Common myeloid progenitor, CD34-positive (primary cell): Measurements from ENCODE around the gene MTO1.

Experiments used
- CTCF ChIA-PET: fragments of 350-600 bp; sonication (Branson Sonifier 250); formaldehyde crosslinking; loops from one replicate; lab custom pipeline; 2021; ENCODE audit warnings: antibody characterized with exemption; lab: Charles Lee
- POLR2A ChIA-PET: fragments of 350-600 bp; sonication (Branson Sonifier 250); formaldehyde crosslinking; loops from one replicate; lab custom pipeline; 2021; ENCODE audit warnings: antibody characterized with exemption; lab: Charles Lee
- DNase-seq, 3 donors: peaks; one replicate each; pipeline versions ENCODE4 v3.0.0 to v3.0.0-alpha.2; 2013
- H3K27ac ChIP-seq, 2 experiments: 1 replicate in 1 of 2; 2 replicates in 1 of 2; pipeline ENCODE4 v1.7.0; 2013; ENCODE audit warnings: inconsistent platforms in 2 of 2, low read length in 2 of 2, mild to moderate bottlenecking in 2 of 2, low read depth in 1 of 2, moderate library complexity in 1 of 2; ENCODE audit not compliant: severe bottlenecking in 2 of 2, insufficient read depth in 1 of 2, poor library complexity in 1 of 2
- H3K27me3 ChIP-seq, 5 experiments: replicated peaks in 2 of 5; 1 replicate in 3 of 5; 2 replicates in 2 of 5; pipeline versions ENCODE4 v1.6.1 to v1.7.0; 2013; ENCODE audit warnings: low read length in 4 of 5, mild to moderate bottlenecking in 2 of 5, moderate library complexity in 2 of 5, inconsistent platforms in 1 of 5; ENCODE audit not compliant: insufficient read depth in 5 of 5, control insufficient read depth in 4 of 5
- H3K36me3 ChIP-seq, 4 experiments: 1 replicate in 2 of 4; 2 replicates in 2 of 4; pipeline versions ENCODE4 v1.6.1 to v1.7.0; 2013; ENCODE audit warnings: low read length in 3 of 4, control low read depth in 1 of 4, mild to moderate bottlenecking in 1 of 4; ENCODE audit not compliant: control insufficient read depth in 4 of 4, insufficient read depth in 4 of 4
- H3K4me1 ChIP-seq, 4 experiments: 1 replicate in 3 of 4; 2 replicates in 1 of 4; pipeline versions ENCODE4 v1.6.1 to v1.7.1; 2013; ENCODE audit warnings: low read length in 3 of 4, mild to moderate bottlenecking in 3 of 4, control low read depth in 1 of 4, inconsistent platforms in 1 of 4, moderate library complexity in 1 of 4; ENCODE audit not compliant: control insufficient read depth in 4 of 4, insufficient read depth in 4 of 4; ENCODE audit errors: control extremely low read depth in 1 of 4
- H3K4me3 ChIP-seq, 7 experiments: 1 replicate in 4 of 7; 2 replicates in 3 of 7; pipeline versions ENCODE4 v1.5.1 to v1.7.0; 2013; ENCODE audit warnings: mild to moderate bottlenecking in 7 of 7, low read length in 6 of 7, moderate library complexity in 6 of 7, inconsistent platforms in 2 of 7, low read depth in 2 of 7, control low read depth in 1 of 7; ENCODE audit not compliant: insufficient read depth in 4 of 7, control insufficient read depth in 1 of 7; ENCODE audit errors: extremely low read depth in 1 of 7
- H3K9me3 ChIP-seq, 5 experiments: 1 replicate in 4 of 5; 2 replicates in 1 of 5; pipeline versions ENCODE4 v1.6.1 to v1.7.1; 2013; ENCODE audit warnings: low read length in 4 of 5, mild to moderate bottlenecking in 2 of 5, inconsistent platforms in 1 of 5, low read depth in 1 of 5, moderate library complexity in 1 of 5; ENCODE audit not compliant: control insufficient read depth in 4 of 5, insufficient read depth in 2 of 5; ENCODE audit errors: control extremely low read depth in 1 of 5
- WGBS: methylation state at CpG from one replicate; pipeline ENCODE4 v1.1.5; 2013; ENCODE audit not compliant: insufficient coverage; 5-methylcytosine and 5-hydroxymethylcytosine counted together

Gene MTO1

GRCh38 chr6:73476723-73477122, 15.2 kb downstream of the MTO1 start:
- WGBS = 94% methylated on average over 6 of the region's 10 CpGs
- Histone ChIP-seq H3K27me3 (no peaks in the 10 kb centered on the region), H3K27ac (no peak overlapping the region), H3K4me1 (no peaks in the 10 kb centered on the region), H3K9me3 (no peaks in the 10 kb centered on the region), H3K4me3 (no peak overlapping the region), H3K36me3 (peaks cover 6 to 78% (median 42%) of the 10 kb centered on the region in 4 experiments)
- POLR2A ChIA-PET = interaction anchor here (1.0 kb wide), 1 partner anchor 10 kb away, joined by 4 read pairs; no protein-coding TSS in a partner anchor
- CTCF ChIA-PET = no interaction called here
- no peak for DNase-seq

DNA sequence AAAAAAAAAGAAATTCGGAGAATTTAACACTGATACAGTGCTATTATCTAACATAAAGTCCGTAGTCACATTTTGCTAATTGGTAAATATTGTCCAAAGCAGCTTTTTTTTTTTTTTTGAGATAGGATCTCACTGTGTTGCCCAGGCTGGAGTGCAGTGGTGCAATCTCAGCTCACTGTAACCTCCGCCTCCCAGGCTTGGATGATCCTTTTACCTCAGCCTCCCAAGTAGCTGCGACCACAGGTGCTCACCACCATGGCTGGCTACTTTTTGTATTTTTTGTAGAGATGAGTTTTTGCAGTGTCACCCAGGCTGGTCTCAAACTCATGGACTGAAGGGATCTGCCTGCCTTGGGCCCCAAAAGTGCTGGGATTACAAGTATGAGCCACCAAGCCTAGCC, 15.9 kb downstream of the MTO1 start:
- Histone ChIP-seq H3K27me3 (no peaks in the 10 kb centered on the region), H3K4me3 (no peak overlapping the region), H3K4me1 (no peaks in the 10 kb centered on the region), H3K36me3 (peaks cover 7 to 79% (median 45%) of the 10 kb centered on the region in 4 experiments), H3K27ac (no peak overlapping the region), H3K9me3 (no peaks in the 10 kb centered on the region)
- ChIA-PET CTCF (no interaction called here), POLR2A (no interaction called here)
- DNase-seq = no peak
- WGBS = 100% methylated on average over 2 of the region's 4 CpGs

- POLR2A ChIA-PET = no interaction called here
Observed at GRCh38 chr6:73481969-73482368, 20.4 kb downstream of the MTO1 start.

DNA sequence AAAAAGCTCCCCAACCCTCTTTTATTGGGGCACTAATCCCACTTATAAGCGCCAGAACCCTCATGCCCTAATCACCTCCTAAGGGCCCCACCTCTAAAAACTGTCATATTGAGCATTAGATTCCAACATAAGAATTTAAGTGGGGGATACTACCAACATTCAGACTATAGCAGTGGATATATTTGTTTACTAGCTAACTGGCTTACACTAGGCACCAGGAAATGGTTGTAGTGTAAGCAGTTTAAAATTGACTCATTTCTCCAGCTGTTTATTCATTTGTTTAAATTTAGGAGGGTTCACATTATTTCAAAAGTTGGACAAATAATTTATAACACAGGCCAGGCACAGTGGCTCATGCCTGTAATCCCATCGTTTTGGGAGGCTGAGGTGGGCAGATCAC, 22.9 kb downstream of the MTO1 start:
- CTCF ChIA-PET = interaction anchor here (0.6 to 1.3 kb wide), 3 partner anchors 13 to 104 kb away, joined by 3 read pairs; partner anchors contain the start of gene MTO1
- POLR2A ChIA-PET = no interaction called here
- no CpG with 5 or more reads among the region's 2 CpGs for WGBS

More at GRCh38 chr6:73481969-73482368, 20.4 kb downstream of the MTO1 start:
- Histone ChIP-seq H3K4me3 (no peak overlapping the region), H3K9me3 (no peaks in the 10 kb centered on the region), H3K36me3 (peaks cover 7 to 70% (median 51%) of the 10 kb centered on the region in 4 experiments), H3K4me1 (no peaks in the 10 kb centered on the region), H3K27me3 (no peaks in the 10 kb centered on the region), H3K27ac (no peak overlapping the region)
- DNase-seq = no peak
- CTCF ChIA-PET = interaction anchor here (1.4 kb wide), 1 partner anchor 18 kb away, joined by 6 read pairs; no protein-coding TSS in a partner anchor
- 98% methylated on average over 12 of the region's 12 CpGs for WGBS

GRCh38 chr6:73487473-73487872, 25.9 kb downstream of the MTO1 start:
- Histone ChIP-seq H3K4me3 (no peak overlapping the region), H3K36me3 (peaks cover 17 to 68% (median 47%) of the 10 kb centered on the region in 4 experiments), H3K27ac (no peak overlapping the region), H3K4me1 (no peaks in the 10 kb centered on the region), H3K9me3 (peaks cover 0 to 2% (median 0%) of the 10 kb centered on the region in 5 experiments), H3K27me3 (no peaks in the 10 kb centered on the region)
- no peak for DNase-seq
- ChIA-PET CTCF (interaction anchor here (1.8 to 2.1 kb wide), 3 partner anchors 13 to 123 kb away, joined by 4 to 7 read pairs (median 4); no protein-coding TSS in a partner anchor), POLR2A (no interaction called here)
- WGBS = 91% methylated on average over 6 of the region's 7 CpGs

More for the DNA sequence above, 22.9 kb downstream of the MTO1 start:
- no peak for DNase-seq
- H3K27me3 ChIP-seq = no peaks in the 10 kb centered on the region
- H3K36me3 ChIP-seq = peaks cover 19 to 79% (median 63%) of the 10 kb centered on the region in 4 experiments
- peaks cover 0 to 2% (median 0%) of the 10 kb centered on the region in 5 experiments for H3K9me3 ChIP-seq
- no peak overlapping the region for H3K27ac ChIP-seq
- no peaks in the 10 kb centered on the region for H3K4me1 ChIP-seq
- H3K4me3 ChIP-seq = no peak overlapping the region

DNA sequence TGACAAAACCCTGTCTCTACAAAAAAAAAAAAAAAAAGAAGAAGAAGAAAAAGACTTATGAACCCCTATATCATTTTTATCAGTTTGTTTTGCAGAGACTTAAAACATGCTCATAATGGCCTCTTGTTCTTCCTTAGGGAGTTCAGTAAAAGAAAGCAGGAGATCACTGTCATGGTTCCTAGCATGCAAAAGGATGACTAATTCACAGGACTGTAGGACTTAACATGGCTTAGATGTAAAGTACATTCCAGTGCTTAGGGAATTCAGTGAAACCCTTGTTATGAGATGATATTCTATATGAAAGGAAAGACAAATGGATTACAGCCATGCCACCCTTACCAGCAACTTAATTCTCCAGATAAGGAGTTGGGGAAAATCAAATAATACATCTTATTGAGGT, 29.8 kb downstream of the MTO1 start:
- no peak for DNase-seq
- H3K36me3 ChIP-seq = peaks cover 14 to 63% (median 38%) of the 10 kb centered on the region in 4 experiments
- no peaks in the 10 kb centered on the region for H3K4me1 ChIP-seq
- no peaks in the 10 kb centered on the region for H3K27me3 ChIP-seq
- ChIA-PET POLR2A (no interaction called here), CTCF (interaction anchor here (0.6 kb wide), 1 partner anchor 58 kb away, joined by 3 read pairs; no protein-coding TSS in a partner anchor)
- peaks cover 0 to 2% (median 0%) of the 10 kb centered on the region in 5 experiments for H3K9me3 ChIP-seq
- no peak overlapping the region for H3K27ac ChIP-seq
- no peak overlapping the region for H3K4me3 ChIP-seq

DNA sequence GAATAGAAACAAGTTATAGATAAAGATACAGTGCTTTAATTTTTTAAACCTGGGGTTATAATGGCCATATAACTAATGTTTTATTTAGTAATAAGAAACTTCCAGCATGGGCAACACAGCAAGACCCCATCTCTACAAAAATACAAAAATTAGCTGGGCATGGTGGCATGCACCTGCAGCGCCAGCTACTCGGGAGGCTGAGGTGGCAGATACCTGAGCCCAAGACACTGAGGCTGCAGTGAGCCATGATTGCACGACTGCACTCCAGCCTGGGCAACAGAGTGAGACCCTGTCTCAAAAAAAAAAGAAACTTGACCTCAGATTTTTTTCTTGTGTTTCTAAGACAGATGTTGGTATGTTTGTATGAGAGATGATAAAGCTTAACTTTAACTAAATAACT, 36.4 kb downstream of the MTO1 start:
- no peak overlapping the region for H3K4me3 ChIP-seq
- CTCF ChIA-PET = interaction anchor here (0.6 to 2.6 kb wide), 6 partner anchors 11 to 211 kb away, joined by 3 to 14 read pairs (median 4); no protein-coding TSS in a partner anchor
- H3K4me1 ChIP-seq = no peaks in the 10 kb centered on the region
- 96% methylated on average over 3 of the region's 3 CpGs for WGBS
- H3K27ac ChIP-seq = no peak overlapping the region
- DNase-seq = no peak
- H3K36me3 ChIP-seq = peaks cover 21 to 69% (median 40%) of the 10 kb centered on the region in 4 experiments
- no peaks in the 10 kb centered on the region for H3K27me3 ChIP-seq
- H3K9me3 ChIP-seq = no peaks in the 10 kb centered on the region
- POLR2A ChIA-PET = no interaction called here
